ENCODE data around the gene CCDC85C. TPM values are rescaled to one million over a fixed set of nuclear protein-coding genes. Genes with fewer than 3 reads are reported as not detected.

Gene CCDC85C
- total RNA-seq, 1 experiment from 2014 or later: 33.2 TPM

- H3K4ac ChIP-seq (ENCODE audit: low read depth, low read length): no peak overlapping the region
- no peak overlapping the region for H2BK12ac ChIP-seq (ENCODE audit: insufficient read length, low read depth, low read length)
- H3K27me3 ChIP-seq (ENCODE audit: insufficient read depth, low read length): 0 out of 2 replicates have a peak, but pooled peaks cover 2% of the 10 kb centered on the region
- TF ChIP-seq CTCF (conservative IDR thresholded peaks at IDR 0.05): no peak
- WGBS (ENCODE audit: extremely low coverage, insufficient read length, low lambda C conversion rate): no CpG with 5 or more reads among the region's 10 CpGs
- H3K18ac ChIP-seq (ENCODE audit: insufficient read length, low read depth, low read length): no peak overlapping the region
- peaks cover 3% of the 10 kb centered on the region for H4K20me1 ChIP-seq (ENCODE audit: control insufficient read depth, insufficient read depth, insufficient read length)
- H4K91ac ChIP-seq (ENCODE audit: insufficient read length, low read depth, low read length): no peak overlapping the region
- Mint-ChIP-seq H3K4me1 (peaks cover 52 to 62% of the 10 kb centered on the region in 2 experiments), H3K27me3 (ENCODE audit: low read depth) (no peaks in the 10 kb centered on the region; the same call in 1 of the 2 replicates), H3K9me3 (no peaks in the 10 kb centered on the region), H3K4me3 (no peak overlapping the region), H3K36me3 (ENCODE audit: insufficient read depth in 1 of 3, low read depth in 3 of 3) (no peaks in the 10 kb centered on the region), H3K27ac (peak overlapping the region in 1 of 3 experiments; percentile 53; a peak in 2 of 7 replicates)
- no peak overlapping the region for H3K56ac ChIP-seq (ENCODE audit: insufficient read length, low read depth, low read length)
- no peak overlapping the region for H4K8ac ChIP-seq (replicated peaks; ENCODE audit: insufficient read length, low read depth, low read length)
- no peak overlapping the region; the same call in 1 of the 2 replicates for H3K14ac ChIP-seq (ENCODE audit: insufficient read depth, low read length)
- H3K9ac ChIP-seq (ENCODE audit: extremely low read depth, insufficient read length, low read length): no peak overlapping the region
- no peak overlapping the region for H3K4me2 ChIP-seq (ENCODE audit: insufficient read depth, insufficient read length, low read length)
- H3K79me1 ChIP-seq (ENCODE audit: insufficient read depth, low read depth, low read length, poor library complexity, severe bottlenecking): no peaks in the 10 kb centered on the region
- H2BK5ac ChIP-seq (ENCODE audit: insufficient read length, low read length): no peak overlapping the region
- no peaks in the 10 kb centered on the region; the same call in 1 of the 2 replicates for H3K4me1 ChIP-seq (ENCODE audit: insufficient read depth, low read length)
- no peaks in the 10 kb centered on the region for H3K23me2 ChIP-seq (ENCODE audit: insufficient read length, low read depth, low read length, poor library complexity, severe bottlenecking)
- no peak for DNase-seq
- H4K5ac ChIP-seq (ENCODE audit: insufficient read length, low read depth, low read length): no peak overlapping the region
- no peak overlapping the region for H3T11ph ChIP-seq (ENCODE audit: low read length)
- no peak overlapping the region for H2AFZ ChIP-seq (ENCODE audit: low read length)
- no peak overlapping the region for H3K27ac ChIP-seq (ENCODE audit: insufficient read length, low read depth, low read length)
- H2BK15ac ChIP-seq (ENCODE audit: low read depth, low read length): no peak overlapping the region
- no peak overlapping the region for H3K23ac ChIP-seq (ENCODE audit: insufficient read length, low read depth, low read length)
- H2BK120ac ChIP-seq (ENCODE audit: low read depth, low read length, poor library complexity, severe bottlenecking): no peak overlapping the region
- H3K9me3 ChIP-seq (ENCODE audit: control insufficient read depth, low read depth, low read length): no peaks in the 10 kb centered on the region
- no peaks in the 10 kb centered on the region; the same call in 1 of the 2 replicates for H3K79me2 ChIP-seq (ENCODE audit: insufficient read depth, low read length)
- no peak overlapping the region for H2AK5ac ChIP-seq (ENCODE audit: insufficient read length, low read length)
- H2BK20ac ChIP-seq (ENCODE audit: low read depth, low read length, poor library complexity, severe bottlenecking): no peak overlapping the region
Observed at GRCh38 chr14:99549684-99550083, 54.3 kb downstream of the CCDC85C start.
